Hematopoietic multipotent progenitor cell treated with erythropoietin and hydrocortisone succinate and interleukin-3 and kit ligand, for 8 days (in vitro differentiated cells): ENCODE data around the gene ATF7.

ENCODE experiments used
- DNase-seq: peaks from one replicate; pipeline ENCODE4 v3.0.0-alpha.2; 2015

ATF7 gene

DNA sequence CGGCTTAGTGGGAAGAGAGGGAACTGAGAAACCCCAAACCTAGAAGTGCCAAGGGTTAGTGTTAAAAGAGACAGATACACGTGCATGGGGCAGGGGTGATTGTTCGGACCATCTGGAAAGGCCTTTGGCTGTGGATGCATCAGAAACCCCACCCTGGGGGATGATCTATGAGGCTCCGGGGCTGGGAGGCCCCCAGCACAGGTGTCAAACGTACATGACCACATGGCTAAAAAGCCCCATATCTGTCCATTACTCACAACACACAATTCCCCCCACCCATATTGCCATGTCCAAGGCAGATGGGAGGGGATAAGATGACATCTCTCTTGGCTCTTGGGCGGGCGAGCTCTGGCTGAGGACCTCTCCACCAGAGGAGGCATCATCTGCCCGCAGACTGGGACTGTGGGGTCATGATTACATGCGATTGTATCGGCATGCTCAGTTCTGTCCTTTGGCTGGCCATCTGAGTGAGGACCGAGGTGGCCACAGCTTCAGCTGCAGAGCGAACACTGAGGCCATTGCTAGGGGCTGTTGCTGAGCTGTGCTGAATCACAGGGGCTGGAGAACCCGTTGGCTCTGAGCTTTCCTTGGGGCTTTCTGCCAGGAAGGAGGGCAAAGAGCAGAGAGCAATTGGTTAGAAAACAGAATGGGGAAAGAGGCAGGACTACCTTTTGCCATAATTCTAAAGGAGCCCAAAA lies 109.3 kb downstream of the ATF7 start:
- no peak for DNase-seq

DNA sequence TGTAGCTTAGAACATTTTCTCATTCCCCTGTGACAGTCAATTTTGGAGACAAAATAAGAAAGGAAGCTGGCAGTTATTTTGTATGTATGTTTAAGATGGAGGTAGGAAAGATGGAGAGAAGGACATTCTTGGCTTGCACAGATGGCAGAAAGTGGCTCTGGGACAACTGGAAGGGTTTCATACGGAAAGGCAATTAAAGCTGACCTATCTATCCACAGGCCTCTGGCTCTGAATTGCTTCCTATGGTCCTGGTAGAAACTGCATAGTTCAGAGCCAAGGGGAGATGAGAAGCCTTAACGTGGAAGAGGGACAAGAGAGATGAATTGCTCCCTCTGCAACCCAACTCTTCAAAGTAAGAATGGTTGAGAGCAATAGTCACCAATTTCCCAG lies 110.9 kb downstream of the ATF7 start:
- no peak for DNase-seq

DNA sequence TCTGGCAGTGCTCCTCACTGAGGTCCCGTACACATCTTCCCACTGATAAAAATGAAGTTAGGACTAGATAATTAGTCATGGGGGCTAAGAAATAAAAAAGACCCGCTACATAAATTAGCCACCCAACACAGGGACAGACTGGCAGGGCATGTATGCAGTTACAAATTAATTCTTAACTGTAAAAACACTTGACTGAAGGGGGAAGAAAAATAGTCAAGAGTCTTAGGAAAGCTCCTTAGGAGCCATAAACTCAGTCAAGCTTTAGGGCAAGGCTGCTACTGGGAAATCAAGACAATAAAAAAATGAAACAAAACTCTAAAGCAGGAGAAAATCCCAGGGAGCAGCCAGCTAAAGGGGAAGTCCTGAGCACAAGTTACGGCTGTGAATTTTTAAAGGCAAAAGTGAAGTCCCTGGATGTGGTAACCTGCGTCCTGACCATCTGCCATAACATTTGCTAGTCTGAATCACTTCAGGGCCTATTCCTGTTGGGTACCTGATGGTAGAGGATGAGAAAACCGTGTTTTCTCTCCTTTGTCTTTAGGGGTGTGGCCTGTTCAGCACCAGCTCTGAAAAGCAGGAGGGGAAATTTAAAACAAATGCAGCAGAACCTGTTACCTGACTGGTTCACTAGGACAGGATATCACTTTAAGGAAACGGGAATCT lies 111.4 kb downstream of the ATF7 start:
- no peak for DNase-seq

DNA sequence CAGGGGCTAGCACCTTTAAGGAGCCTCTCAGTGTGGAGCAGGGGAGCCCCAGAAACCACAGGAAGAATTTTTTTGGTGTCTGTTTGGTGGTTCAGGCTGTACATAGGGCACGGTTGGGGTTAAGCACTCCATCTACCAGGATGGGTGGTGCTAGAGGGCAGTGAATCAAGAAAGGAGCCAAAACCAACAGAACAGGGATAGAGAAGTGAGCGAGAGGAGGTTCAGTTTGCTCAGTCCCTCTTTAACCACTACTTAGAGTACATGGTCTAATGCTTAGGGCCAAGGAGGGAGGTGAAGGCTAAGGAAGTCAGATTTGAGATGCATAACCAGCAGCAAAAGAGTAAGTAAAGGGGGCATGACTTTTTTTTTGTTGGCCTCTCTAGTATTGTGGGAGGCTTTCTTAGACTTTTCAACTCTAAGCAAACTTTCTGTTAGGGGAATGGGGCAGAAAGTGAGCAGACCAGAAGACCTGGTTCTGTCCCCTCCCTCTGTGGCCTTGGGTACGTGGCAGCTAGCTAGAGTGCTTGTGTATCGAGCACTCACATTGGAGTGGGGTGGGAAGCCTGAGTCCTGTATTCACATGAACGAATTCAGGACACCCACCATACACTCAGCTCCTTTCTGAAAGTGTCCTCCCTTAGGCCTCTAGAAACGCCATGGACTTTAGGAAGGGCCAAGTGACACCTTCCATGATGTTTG lies 112.3 kb downstream of the ATF7 start:
- DNase-seq, result no peak

DNA sequence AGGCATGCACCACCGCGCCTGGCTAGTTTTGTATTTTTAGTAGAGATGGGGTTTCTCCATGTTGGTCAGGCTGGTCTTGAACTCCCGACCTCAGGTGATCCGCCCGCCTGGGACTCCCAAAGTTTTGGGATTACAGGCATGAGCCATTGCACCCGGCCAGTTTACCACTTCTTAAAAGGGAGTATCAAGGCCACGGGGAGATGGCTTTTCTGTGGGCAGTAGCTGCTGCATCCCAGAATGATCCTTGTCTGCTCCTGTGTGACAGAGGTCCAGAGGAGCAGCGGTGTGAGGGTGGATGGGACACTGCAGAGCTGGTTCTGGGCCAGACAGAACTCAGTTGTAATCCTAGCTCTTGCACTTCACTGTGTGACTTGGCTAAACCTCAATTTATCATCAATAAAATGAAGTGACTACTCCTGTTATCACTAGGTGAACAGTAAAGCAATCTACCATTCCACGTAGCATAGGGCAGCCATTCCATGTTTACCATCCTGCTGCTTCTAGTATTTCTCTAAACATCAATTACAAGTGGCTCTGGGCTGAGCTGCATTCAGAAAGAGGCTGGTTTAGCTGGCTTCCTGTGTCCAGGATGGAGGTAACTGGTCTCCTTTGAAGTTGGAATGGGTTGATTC lies 115.9 kb downstream of the ATF7 start:
- no peak for DNase-seq

- DNase-seq, result peak; percentile 87
Observed at GRCh38 chr12:53508534-53509170, 117.5 kb downstream of the ATF7 start.

DNA sequence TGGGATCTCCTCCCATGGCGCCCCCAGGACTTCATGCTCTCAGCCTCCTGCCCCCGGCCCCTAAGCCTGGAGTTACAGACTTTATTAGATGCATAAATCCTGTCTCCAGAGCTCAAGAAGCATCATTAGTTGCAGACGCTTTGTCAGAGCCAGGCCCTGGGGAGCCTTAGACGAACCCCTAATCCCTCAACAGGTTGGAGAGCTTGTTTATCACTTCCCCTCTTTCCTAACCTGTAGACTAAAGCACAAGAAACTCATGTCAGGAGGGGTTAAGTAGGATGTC lies 118.6 kb downstream of the ATF7 start:
- DNase-seq, result no peak

DNA sequence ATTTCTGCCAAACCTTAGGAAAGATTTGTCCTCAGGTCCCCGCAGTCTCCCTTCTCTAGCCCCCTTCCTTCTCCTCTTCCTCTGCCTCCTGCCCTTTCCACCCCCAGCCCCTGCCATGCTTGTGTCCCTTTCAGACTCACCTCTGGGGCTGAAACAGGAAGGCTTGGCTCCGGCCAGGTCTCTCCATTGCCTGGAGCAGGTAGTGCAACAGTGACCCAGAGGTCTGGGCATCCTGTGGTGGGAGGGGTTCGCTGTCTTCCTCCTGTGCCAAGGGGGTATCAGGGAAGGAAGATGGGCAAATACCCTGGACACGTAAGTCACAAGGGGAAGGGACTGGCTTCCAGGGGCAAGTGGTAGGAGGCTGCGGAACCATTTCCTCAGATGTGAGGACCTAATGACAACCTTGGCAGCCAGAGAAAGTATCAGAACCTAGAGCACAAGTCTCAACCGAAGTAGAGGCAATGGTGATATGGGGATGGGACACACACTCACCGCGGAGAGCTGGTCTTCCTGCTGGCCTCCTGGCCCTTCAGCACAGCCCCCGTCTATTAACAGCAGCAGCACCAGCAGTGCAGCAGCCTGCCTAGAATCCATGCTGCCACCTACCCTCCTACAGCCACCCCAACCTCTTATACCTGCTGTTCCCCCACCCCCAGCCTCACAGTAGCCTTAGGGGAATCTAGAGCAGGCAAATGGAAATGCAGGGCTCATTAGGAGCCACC lies 119.1 kb downstream of the ATF7 start, which contains the start of gene NPFF:
Gene NPFF, minus strand, starts transcription at position 604 of the 722 bp plus-strand sequence. Its CDS starts 10 bp downstream, at position 594.
- no peak for DNase-seq

- DNase-seq, result no peak
Observed at GRCh38 chr12:53506450-53506785, 119.8 kb downstream of the ATF7 start.

- DNase-seq, result no peak
Observed at GRCh38 chr12:53505555-53506449, 120.4 kb downstream of the ATF7 start.

DNA sequence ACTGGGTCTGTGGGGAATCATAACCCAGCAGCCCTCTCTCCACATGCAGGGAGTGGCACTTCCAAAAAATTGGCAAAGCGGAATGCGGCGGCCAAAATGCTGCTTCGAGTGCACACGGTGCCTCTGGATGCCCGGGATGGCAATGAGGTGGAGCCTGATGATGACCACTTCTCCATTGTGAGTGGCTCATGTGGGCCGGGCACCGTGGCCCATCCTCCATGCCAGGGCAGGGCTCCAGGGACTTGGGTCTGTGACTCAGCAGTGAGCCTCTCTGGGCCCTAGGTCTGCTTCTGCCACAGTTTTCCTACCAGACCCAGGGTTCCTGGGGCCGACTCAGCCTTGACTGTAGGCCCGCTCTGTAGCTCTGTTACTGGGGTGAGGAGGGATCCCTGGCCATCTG lies 121.1 kb downstream of the ATF7 start:
- DNase-seq, result no peak

- no peak for DNase-seq
Observed at GRCh38 chr12:53504004-53504920, 121.9 kb downstream of the ATF7 start.

DNA sequence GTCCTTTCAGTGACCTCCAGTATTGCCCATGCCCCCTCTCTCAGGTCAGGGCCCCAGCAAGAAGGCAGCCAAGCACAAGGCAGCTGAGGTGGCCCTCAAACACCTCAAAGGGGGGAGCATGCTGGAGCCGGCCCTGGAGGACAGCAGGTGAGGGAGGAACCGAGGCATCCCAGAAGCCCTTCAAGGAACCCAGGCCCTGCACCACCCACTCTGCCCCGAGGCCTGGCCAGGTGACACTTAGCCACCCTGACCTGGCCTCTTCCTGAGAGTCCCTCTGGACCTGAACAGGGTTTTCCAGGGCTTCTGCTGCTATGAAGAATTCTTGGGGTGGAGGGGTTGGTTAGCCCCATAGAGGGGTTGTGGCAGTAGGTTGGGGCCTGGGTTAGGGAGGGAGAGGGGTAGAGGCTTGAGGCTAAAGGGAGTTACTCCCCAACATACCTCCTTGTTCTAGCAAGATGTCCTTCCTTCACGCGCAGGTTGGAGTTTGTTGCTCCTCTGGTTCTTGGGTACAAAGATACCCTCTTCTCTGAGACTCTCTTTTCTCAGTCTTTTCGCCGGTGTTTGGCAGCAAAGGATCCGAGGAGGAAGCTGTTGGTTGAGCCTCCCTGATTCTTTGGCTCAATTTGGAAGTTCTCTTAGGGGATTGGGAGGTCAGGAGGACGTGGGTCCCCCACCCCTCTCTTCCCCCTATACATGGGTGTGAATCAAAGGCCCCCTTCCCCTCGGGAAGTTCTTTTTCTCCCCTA lies 123.0 kb downstream of the ATF7 start:
- DNase-seq, result no peak

GRCh38 chr12:53502331-53502730 lies 123.9 kb downstream of the ATF7 start:
- no peak for DNase-seq

DNA sequence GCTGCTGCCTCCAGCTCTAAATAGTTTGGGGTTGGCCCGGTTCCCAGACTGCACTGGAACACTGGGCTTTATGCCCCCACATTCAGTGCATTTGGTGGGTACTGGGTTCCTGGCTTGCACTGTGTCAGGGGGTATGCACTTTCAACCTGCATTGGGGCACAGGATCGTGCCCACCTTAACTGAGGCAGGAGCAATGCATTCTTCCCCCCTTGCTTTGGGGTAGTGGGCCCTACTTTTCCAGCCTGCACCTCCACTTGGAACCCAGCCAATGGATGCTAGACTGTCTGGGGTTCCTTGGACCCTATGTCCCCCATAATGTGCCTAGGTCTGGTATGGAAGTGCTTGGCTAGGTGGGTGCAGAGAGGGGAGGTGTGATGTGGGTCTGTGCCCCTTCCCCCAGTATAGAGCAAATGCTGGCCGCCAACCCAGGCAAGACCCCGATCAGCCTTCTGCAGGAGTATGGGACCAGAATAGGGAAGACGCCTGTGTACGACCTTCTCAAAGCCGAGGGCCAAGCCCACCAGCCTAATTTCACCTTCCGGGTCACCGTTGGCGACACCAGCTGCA lies 124.5 kb downstream of the ATF7 start:
- no peak for DNase-seq

GRCh38 chr12:53500776-53501614 lies 125.2 kb downstream of the ATF7 start, which contains the start of gene TARBP2:
TARBP2 (plus strand) TSS chr12:53501283; CDS start chr12:53501409, 126 bp downstream.
- DNase-seq, result peak; percentile 100

DNA sequence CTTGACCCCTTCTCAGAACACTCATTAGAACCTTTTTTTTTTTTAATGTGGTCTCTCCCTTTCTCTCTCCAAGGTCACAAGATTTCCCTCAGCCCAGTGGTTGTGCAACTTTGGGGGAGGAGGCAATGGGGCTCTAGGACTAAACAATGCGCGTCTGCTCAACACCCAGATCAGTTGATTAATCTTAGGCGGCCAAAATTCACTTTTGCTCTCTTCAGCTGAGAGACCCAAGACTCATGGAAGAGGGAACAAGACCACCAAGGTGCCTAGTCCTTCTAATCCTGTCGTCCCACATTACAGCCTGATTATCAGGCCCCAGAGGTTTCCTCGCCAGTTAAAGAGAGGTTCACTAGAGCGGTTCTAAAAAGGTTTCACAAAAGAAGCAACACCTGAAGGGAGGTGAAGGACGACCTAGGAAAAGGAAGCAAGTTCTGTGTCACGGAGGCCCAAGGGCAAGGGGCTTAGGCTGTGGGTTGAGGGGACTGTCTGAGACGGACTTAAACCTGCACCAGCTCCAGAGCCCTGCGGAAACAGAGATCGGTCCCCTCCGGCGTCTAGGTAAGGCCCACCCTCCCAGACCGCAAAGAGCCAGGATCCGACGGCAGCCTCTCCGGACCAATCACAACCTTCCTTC lies 125.9 kb downstream of the ATF7 start:
- peak; percentile 70 for DNase-seq
